Suprapubic skin (tissue), 4 donors: ENCODE results near the gene C1QTNF9.

ENCODE experiments used
- CTCF ChIP-seq, 2 donors: fragments of 200-600 bp in 1 of 2; fragments of 450-650 bp in 1 of 2; sonication (generic) in 1 of 2; IDR thresholded peaks; one replicate each; pipeline ENCODE4 v1.5.1; 2016 to 2019; ENCODE audit warnings: antibody characterized with exemption in 2 of 2, mild to moderate bottlenecking in 1 of 2, moderate library complexity in 1 of 2
- EP300 ChIP-seq: sonication (generic); formaldehyde crosslinking; IDR thresholded peaks from one replicate; pipeline ENCODE4 v1.6.1; 2017; ENCODE audit warnings: antibody characterized with exemption
- POLR2A ChIP-seq, 2 donors: fragments of 450-650 bp; IDR thresholded peaks; one replicate each; pipeline ENCODE4 v1.6.1; 2017; ENCODE audit warnings: antibody characterized with exemption in 2 of 2, mild to moderate bottlenecking in 2 of 2, moderate library complexity in 2 of 2
- POLR2AphosphoS5 ChIP-seq, 3 donors: sonication (generic); formaldehyde crosslinking; IDR thresholded peaks; one replicate each; pipeline ENCODE4 v1.6.1; 2017; ENCODE audit warnings: antibody characterized with exemption in 3 of 3

- TF ChIP-seq CTCF (IDR thresholded peaks at IDR 0.05) (no peak), POLR2AphosphoS5 (IDR thresholded peaks at IDR 0.05) (no peak), POLR2A (IDR thresholded peaks at IDR 0.05) (no peak), EP300 (no peak)
These were observed 24.4 kb upstream of the C1QTNF9 start for GRCh38 chr13:24284889-24285565.
